Bone marrow (tissue), 2 donors: ENCODE results near the gene PCDHA1.
"Not testable (repeated sequence)": the region's sequence is repeated elsewhere in the genome, so short reads cannot be mapped to it uniquely, and the experiment has no call there.

Experiments
- DNase-seq, 2 donors: peaks; one replicate each; lab custom pipeline; 2025; lab: John Stamatoyannopoulos, UW

The PCDHA1 gene

GRCh38 chr5:140785905-140786686 lies at the start of gene PCDHA1:
Gene PCDHA1, plus strand, starts transcription at chr5:140786140.
- DNase-seq, result no peak

GRCh38 chr5:140737486-140737885 lies 48.5 kb upstream of the PCDHA1 start:
- DNase-seq, result no peak

GRCh38 chr5:140741967-140742366 lies 44.0 kb upstream of the PCDHA1 start:
- DNase-seq, result no peak

GRCh38 chr5:140753561-140753960 lies 32.4 kb upstream of the PCDHA1 start:
- no peak for DNase-seq

GRCh38 chr5:140764177-140764973 lies 21.6 kb upstream of the PCDHA1 start:
- no peak for DNase-seq

GRCh38 chr5:140767444-140767843 lies 18.5 kb upstream of the PCDHA1 start:
- DNase-seq, result no peak

- no peak for DNase-seq
These were observed 5.4 kb upstream of the PCDHA1 start for GRCh38 chr5:140780512-140780911.

GRCh38 chr5:140787422-140787821 lies 1.5 kb downstream of the PCDHA1 start:
- DNase-seq, result not testable (repeated sequence)

- DNase-seq, result not testable (repeated sequence)
These were observed 2.0 kb downstream of the PCDHA1 start for GRCh38 chr5:140787849-140788504.

- no peak for DNase-seq
These were observed 5.1 kb downstream of the PCDHA1 start for GRCh38 chr5:140791089-140791488.

GRCh38 chr5:140794595-140795258 lies 8.8 kb downstream of the PCDHA1 start, which contains the start of gene PCDHA2:
Gene PCDHA2, plus strand, starts transcription at chr5:140794852.
- no peak for DNase-seq

GRCh38 chr5:140795259-140795641 lies 9.3 kb downstream of the PCDHA1 start:
- DNase-seq, result no peak

GRCh38 chr5:140796072-140796717 lies 10.3 kb downstream of the PCDHA1 start:
- DNase-seq, result not testable (repeated sequence)

GRCh38 chr5:140796718-140797095 lies 10.8 kb downstream of the PCDHA1 start:
- no peak for DNase-seq

- DNase-seq, result no peak
These were observed 15.0 kb downstream of the PCDHA1 start, which contains the start of gene PCDHA3 for GRCh38 chr5:140800816-140801493. Gene PCDHA3, plus strand, starts transcription at chr5:140801057.

GRCh38 chr5:140801494-140801841 lies 15.5 kb downstream of the PCDHA1 start:
- no peak for DNase-seq

- not testable (repeated sequence) for DNase-seq
These were observed 16.4 kb downstream of the PCDHA1 start for GRCh38 chr5:140802381-140802780.

- DNase-seq, result no peak
These were observed 16.9 kb downstream of the PCDHA1 start for GRCh38 chr5:140802781-140803271.

- no peak for DNase-seq
These were observed 21.2 kb downstream of the PCDHA1 start, which contains the start of gene PCDHA4 for GRCh38 chr5:140806834-140807775. Gene PCDHA4, plus strand, starts transcription at chr5:140807068.
